GM23338 (cell line): ENCODE measurements around the gene SUGCT. TPM values are rescaled to one million over a fixed set of nuclear protein-coding genes. Genes with fewer than 3 reads are reported as not detected.

Experiments
- ATAC-seq: fragments of 200-7000 bp; cut with Tn5 transposase; 3 replicates; pipeline ENCODE4 v1.9.1; 2020
- DNase-seq: peaks from one replicate; pipeline ENCODE4 v3.0.0-alpha.2; 2015; ENCODE audit warnings: low spot score
- H2AFZ ChIP-seq: fragments of 200-600 bp; sonication (generic); 2 replicates; pipeline ENCODE4 v1.8.0; 2016; ENCODE audit warnings: antibody characterized with exemption, mild to moderate bottlenecking, moderate library complexity
- H3F3A ChIP-seq: fragments of 200-600 bp; sonication (generic); replicated peaks from 2 replicates; pipeline ENCODE4 v1.8.0; 2017; ENCODE audit warnings: antibody characterized with exemption, mixed run types, low read depth
- H3K27ac ChIP-seq: fragments of 200-600 bp; sonication (generic); 2 replicates; pipeline ENCODE4 v1.6.1; 2016; ENCODE audit warnings: low read depth
- H3K27me3 ChIP-seq: fragments of 200-600 bp; sonication (generic); 2 replicates; pipeline ENCODE4 v1.8.0; 2016; ENCODE audit warnings: mild to moderate bottlenecking, mixed run types, moderate library complexity; ENCODE audit not compliant: insufficient read depth
- H3K36me3 ChIP-seq: fragments of 200-600 bp; sonication (generic); 2 replicates; pipeline ENCODE4 v1.8.0; 2016; ENCODE audit warnings: mild to moderate bottlenecking; ENCODE audit not compliant: insufficient read depth
- H3K4me1 ChIP-seq: fragments of 200-600 bp; sonication (generic); 2 replicates; pipeline ENCODE4 v1.8.0; 2016; ENCODE audit warnings: mild to moderate bottlenecking, moderate library complexity; ENCODE audit not compliant: insufficient read depth
- H3K4me2 ChIP-seq: fragments of 200-600 bp; sonication (generic); 2 replicates; pipeline ENCODE4 v1.7.1; 2017; ENCODE audit warnings: mixed run types
- H3K4me3 ChIP-seq: fragments of 200-600 bp; sonication (generic); 2 replicates; pipeline ENCODE4 v1.6.1; 2016; ENCODE audit warnings: mixed run types
- H3K79me2 ChIP-seq: fragments of 200-600 bp; sonication (generic); replicated peaks from 2 replicates; pipeline ENCODE4 v1.8.0; 2017; ENCODE audit warnings: mild to moderate bottlenecking; ENCODE audit not compliant: insufficient read depth
- H3K9me2 ChIP-seq: fragments of 200-600 bp; sonication (generic); 2 replicates; pipeline ENCODE4 v1.8.0; 2017; ENCODE audit not compliant: insufficient read depth
- H4K20me1 ChIP-seq: fragments of 200-600 bp; sonication (generic); replicated peaks from 2 replicates; pipeline ENCODE4 v1.8.0; 2017; ENCODE audit warnings: mild to moderate bottlenecking; ENCODE audit not compliant: insufficient read depth
- H3K27ac Mint-ChIP-seq: 2 replicates; pipeline ENCODE4 v1.8.0; 2020; ENCODE audit warnings: inconsistent platforms, mild to moderate bottlenecking, moderate library complexity, mixed read lengths
- H3K27me3 Mint-ChIP-seq: 3 replicates; pipeline ENCODE4 v1.8.0; 2022; ENCODE audit warnings: low read depth, mild to moderate bottlenecking, moderate library complexity, mixed read lengths, inconsistent platforms; ENCODE audit not compliant: insufficient read depth, poor library complexity
- H3K36me3 Mint-ChIP-seq: 3 replicates; pipeline ENCODE4 v1.8.0; 2021; ENCODE audit warnings: low read depth, mild to moderate bottlenecking, inconsistent platforms, moderate library complexity, mixed read lengths
- H3K4me1 Mint-ChIP-seq: 3 replicates; pipeline ENCODE4 v1.8.0; 2020; ENCODE audit warnings: mild to moderate bottlenecking, inconsistent platforms, mixed read lengths
- H3K4me3 Mint-ChIP-seq: 3 replicates; pipeline ENCODE4 v1.8.0; 2021; ENCODE audit warnings: moderate library complexity, mild to moderate bottlenecking, inconsistent platforms, mixed read lengths
- H3K9me3 Mint-ChIP-seq: 3 replicates; pipeline ENCODE4 v1.8.0; 2020; ENCODE audit warnings: moderate library complexity, mild to moderate bottlenecking, inconsistent platforms, mixed read lengths
- CREB1 ChIP-seq: fragments of 250-450 bp; sonication (Bioruptor Pico); IDR thresholded peaks from 2 replicates; pipeline ENCODE4 v1.5.0; 2020; ENCODE audit warnings: low read depth, mild to moderate bottlenecking, moderate library complexity
- ETS1 ChIP-seq: IDR thresholded peaks from 2 replicates; pipeline ENCODE4 v1.6.1; 2016; ENCODE audit warnings: antibody characterized with exemption
- EZH2 ChIP-seq: fragments of 200-600 bp; sonication (generic); IDR thresholded peaks from one replicate; pipeline ENCODE4 v1.8.0; 2017; ENCODE audit warnings: antibody characterized with exemption, mild to moderate bottlenecking, low read depth; ENCODE audit not compliant: unreplicated experiment
- JUNB ChIP-seq: IDR thresholded peaks from one replicate; pipeline ENCODE4 v1.6.1; 2016; ENCODE audit warnings: antibody characterized with exemption; ENCODE audit not compliant: unreplicated experiment
- NANOG ChIP-seq: IDR thresholded peaks from 2 replicates; pipeline ENCODE4 v1.6.1; 2016; ENCODE audit warnings: antibody characterized with exemption, borderline replicate concordance
- POLR2AphosphoS5 ChIP-seq: IDR thresholded peaks from 2 replicates; pipeline ENCODE4 v1.6.1; 2016; ENCODE audit warnings: antibody characterized with exemption, low read depth
- REST ChIP-seq: IDR thresholded peaks from one replicate; pipeline ENCODE4 v1.6.1; 2018; ENCODE audit warnings: antibody characterized with exemption; ENCODE audit not compliant: unreplicated experiment
- STAT1 ChIP-seq: IDR thresholded peaks from one replicate; pipeline ENCODE4 v1.6.1; 2016; ENCODE audit warnings: antibody characterized with exemption; ENCODE audit not compliant: unreplicated experiment
- ZNF331 ChIP-seq: fragments of 250-450 bp; sonication (Bioruptor Pico); IDR thresholded peaks from 2 replicates; pipeline ENCODE4 v1.5.0; 2020; ENCODE audit warnings: low read depth, mild to moderate bottlenecking, moderate library complexity
- polyA plus RNA-seq: library from polyadenylated mRNA; unstranded; fragments of >200 nt; fragmentation: Nextera tagmentation; extraction: Ambion mirVana; gene quantifications from 2 replicates; pipeline ENCODE4 v1.2.1, GENCODE V29; 2016
- total RNA-seq: library from RNA; depleted of rRNA; stranded (reverse); fragments of >200 nt; shearing (Covaris generic); gene quantifications from 2 replicates; pipeline ENCODE4 v1.2.3, GENCODE V29; 2014
- TF ChIP-seq, protein P1 (sequence below), 2 experiments: fragments of 200-600 bp in 1 of 2; sonication (generic) in 1 of 2; conservative IDR thresholded peaks; 2 replicates each; pipeline versions ENCODE4 v1.5.1 to v1.6.1; 2016 to 2017; ENCODE audit warnings: antibody characterized with exemption in 2 of 2, low read depth in 2 of 2, mild to moderate bottlenecking in 2 of 2, moderate library complexity in 1 of 2

The SUGCT gene
- total and polyA plus RNA-seq, 2 experiments from 2014 or later, result 4.2 to 5.6 TPM

GRCh38 chr7:40777730-40778312 is 643.0 kb downstream of the SUGCT start:
- H3K9me3 Mint-ChIP-seq, result no peaks in the 10 kb centered on the region
- ATAC-seq, result peak; percentile 39
- H3K36me3 ChIP-seq, result no peaks in the 10 kb centered on the region
- H3K9me2 ChIP-seq, result 0 out of 2 replicates have a peak, but pooled peaks cover 7% of the 10 kb centered on the region
- peaks cover 5% of the 10 kb centered on the region; the same call in 2 of the 3 replicates for H3K4me1 Mint-ChIP-seq
- no peaks in the 10 kb centered on the region for H3K79me2 ChIP-seq
- H3K27ac ChIP-seq, result no peak overlapping the region
- no peaks in the 10 kb centered on the region for H3F3A ChIP-seq
- H4K20me1 ChIP-seq, result no peaks in the 10 kb centered on the region
- H3K4me1 ChIP-seq, result no peaks in the 10 kb centered on the region
- TF ChIP-seq REST, result no peak
- no peak for TF ChIP-seq ZNF331 (CRISPR knock-in tag)
- H3K27me3 ChIP-seq, result no peaks in the 10 kb centered on the region
- no peaks in the 10 kb centered on the region for H3K36me3 Mint-ChIP-seq
- peaks cover 3% of the 10 kb centered on the region for H3K27me3 Mint-ChIP-seq
- no peak for DNase-seq
- H3K27ac Mint-ChIP-seq, result 0 out of 2 replicates have a peak overlapping the region, but pooled peaks have one; percentile 14
- no peak overlapping the region for H3K4me3 Mint-ChIP-seq
- H2AFZ ChIP-seq, result peak overlapping the region; percentile 78; the same call in 1 of the 2 replicates
- H3K4me3 ChIP-seq, result no peak overlapping the region
- H3K4me2 ChIP-seq, result no peak overlapping the region

DNA sequence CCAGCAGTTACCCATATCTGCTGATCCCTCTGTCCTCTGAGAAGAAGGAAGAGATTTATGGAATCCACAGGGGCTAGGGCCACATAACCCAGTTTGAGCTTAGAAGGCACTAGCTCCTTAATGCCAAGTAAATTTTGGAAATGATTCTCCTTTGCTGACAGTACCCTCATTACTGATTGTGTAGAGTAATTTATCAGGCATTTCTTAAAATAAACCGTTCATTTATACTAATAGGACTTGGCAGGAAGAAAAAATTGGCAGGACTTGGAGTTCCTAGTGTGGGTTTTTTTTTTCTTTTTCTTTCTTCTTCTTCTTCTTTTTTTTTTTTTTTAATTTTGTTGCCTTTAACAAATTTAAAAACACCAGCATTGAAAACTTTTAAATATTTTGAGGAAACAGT is 645.7 kb downstream of the SUGCT start:
- H3K79me2 ChIP-seq, result no peaks in the 10 kb centered on the region
- no peak overlapping the region for H3K27ac Mint-ChIP-seq
- H3K4me1 Mint-ChIP-seq, result peaks cover 5% of the 10 kb centered on the region; the same call in 2 of the 3 replicates
- peaks cover 3% of the 10 kb centered on the region for H3K27me3 Mint-ChIP-seq
- no peaks in the 10 kb centered on the region for H3K27me3 ChIP-seq
- H2AFZ ChIP-seq, result no peak overlapping the region
- no peaks in the 10 kb centered on the region for H3K36me3 ChIP-seq
- H3K4me3 ChIP-seq, result no peak overlapping the region
- no peaks in the 10 kb centered on the region for H3F3A ChIP-seq
- H3K4me1 ChIP-seq, result no peaks in the 10 kb centered on the region
- H4K20me1 ChIP-seq, result no peaks in the 10 kb centered on the region
- 0 out of 2 replicates have a peak, but pooled peaks cover 7% of the 10 kb centered on the region for H3K9me2 ChIP-seq
- no peak overlapping the region for H3K27ac ChIP-seq
- ATAC-seq (no peak), DNase-seq (no peak)
- no peaks in the 10 kb centered on the region for H3K9me3 Mint-ChIP-seq
- H3K36me3 Mint-ChIP-seq, result no peaks in the 10 kb centered on the region
- no peak overlapping the region for H3K4me2 ChIP-seq
- no peak overlapping the region for H3K4me3 Mint-ChIP-seq
- no peak for TF ChIP-seq CREB1
- no peak for TF ChIP-seq ETS1
- TF ChIP-seq STAT1, result no peak
- no peak for TF ChIP-seq NANOG
- TF ChIP-seq POLR2AphosphoS5, result no peak
- TF ChIP-seq JUNB, result no peak
- no peak for TF ChIP-seq ZNF331 (CRISPR knock-in tag)
- TF ChIP-seq EZH2, result no peak
- TF ChIP-seq, protein P1, sequence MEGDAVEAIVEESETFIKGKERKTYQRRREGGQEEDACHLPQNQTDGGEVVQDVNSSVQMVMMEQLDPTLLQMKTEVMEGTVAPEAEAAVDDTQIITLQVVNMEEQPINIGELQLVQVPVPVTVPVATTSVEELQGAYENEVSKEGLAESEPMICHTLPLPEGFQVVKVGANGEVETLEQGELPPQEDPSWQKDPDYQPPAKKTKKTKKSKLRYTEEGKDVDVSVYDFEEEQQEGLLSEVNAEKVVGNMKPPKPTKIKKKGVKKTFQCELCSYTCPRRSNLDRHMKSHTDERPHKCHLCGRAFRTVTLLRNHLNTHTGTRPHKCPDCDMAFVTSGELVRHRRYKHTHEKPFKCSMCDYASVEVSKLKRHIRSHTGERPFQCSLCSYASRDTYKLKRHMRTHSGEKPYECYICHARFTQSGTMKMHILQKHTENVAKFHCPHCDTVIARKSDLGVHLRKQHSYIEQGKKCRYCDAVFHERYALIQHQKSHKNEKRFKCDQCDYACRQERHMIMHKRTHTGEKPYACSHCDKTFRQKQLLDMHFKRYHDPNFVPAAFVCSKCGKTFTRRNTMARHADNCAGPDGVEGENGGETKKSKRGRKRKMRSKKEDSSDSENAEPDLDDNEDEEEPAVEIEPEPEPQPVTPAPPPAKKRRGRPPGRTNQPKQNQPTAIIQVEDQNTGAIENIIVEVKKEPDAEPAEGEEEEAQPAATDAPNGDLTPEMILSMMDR (conservative IDR thresholded peaks at IDR 0.05; ENCODE audit: low read depth in 2 of 2), result no peak
